ENCODE data around the gene ADAMTS12.

DNA sequence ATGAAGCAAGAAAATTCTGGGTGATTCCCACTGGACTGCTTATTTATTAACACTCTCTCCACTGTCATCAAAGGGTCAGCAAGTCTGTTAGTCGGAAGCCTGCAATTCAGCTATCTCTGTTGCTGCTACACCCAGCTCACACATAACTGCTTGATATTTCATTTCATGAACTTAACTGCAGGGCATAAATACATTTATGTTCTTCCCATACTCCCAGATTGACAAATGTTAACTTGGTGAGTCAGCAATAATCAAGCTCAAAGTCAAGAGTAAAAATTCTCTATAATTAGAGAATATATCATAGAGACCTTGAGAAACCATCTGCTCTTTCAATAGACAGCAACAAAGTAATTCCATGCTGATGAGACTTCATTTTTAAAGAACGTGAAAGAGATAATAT lies 198.8 kb downstream of the ADAMTS12 start:
- TF ChIP-seq, protein P1, sequence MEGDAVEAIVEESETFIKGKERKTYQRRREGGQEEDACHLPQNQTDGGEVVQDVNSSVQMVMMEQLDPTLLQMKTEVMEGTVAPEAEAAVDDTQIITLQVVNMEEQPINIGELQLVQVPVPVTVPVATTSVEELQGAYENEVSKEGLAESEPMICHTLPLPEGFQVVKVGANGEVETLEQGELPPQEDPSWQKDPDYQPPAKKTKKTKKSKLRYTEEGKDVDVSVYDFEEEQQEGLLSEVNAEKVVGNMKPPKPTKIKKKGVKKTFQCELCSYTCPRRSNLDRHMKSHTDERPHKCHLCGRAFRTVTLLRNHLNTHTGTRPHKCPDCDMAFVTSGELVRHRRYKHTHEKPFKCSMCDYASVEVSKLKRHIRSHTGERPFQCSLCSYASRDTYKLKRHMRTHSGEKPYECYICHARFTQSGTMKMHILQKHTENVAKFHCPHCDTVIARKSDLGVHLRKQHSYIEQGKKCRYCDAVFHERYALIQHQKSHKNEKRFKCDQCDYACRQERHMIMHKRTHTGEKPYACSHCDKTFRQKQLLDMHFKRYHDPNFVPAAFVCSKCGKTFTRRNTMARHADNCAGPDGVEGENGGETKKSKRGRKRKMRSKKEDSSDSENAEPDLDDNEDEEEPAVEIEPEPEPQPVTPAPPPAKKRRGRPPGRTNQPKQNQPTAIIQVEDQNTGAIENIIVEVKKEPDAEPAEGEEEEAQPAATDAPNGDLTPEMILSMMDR (conservative IDR thresholded peaks at IDR 0.05; ENCODE audit: low read depth in 2 of 2): no peak
- no peak for TF ChIP-seq JUNB (IDR thresholded peaks at IDR 0.05; ENCODE audit: unreplicated experiment)
- no peak for TF ChIP-seq EZH2phosphoT487 (IDR thresholded peaks at IDR 0.05; ENCODE audit: unreplicated experiment)
- TF ChIP-seq, protein P2, sequence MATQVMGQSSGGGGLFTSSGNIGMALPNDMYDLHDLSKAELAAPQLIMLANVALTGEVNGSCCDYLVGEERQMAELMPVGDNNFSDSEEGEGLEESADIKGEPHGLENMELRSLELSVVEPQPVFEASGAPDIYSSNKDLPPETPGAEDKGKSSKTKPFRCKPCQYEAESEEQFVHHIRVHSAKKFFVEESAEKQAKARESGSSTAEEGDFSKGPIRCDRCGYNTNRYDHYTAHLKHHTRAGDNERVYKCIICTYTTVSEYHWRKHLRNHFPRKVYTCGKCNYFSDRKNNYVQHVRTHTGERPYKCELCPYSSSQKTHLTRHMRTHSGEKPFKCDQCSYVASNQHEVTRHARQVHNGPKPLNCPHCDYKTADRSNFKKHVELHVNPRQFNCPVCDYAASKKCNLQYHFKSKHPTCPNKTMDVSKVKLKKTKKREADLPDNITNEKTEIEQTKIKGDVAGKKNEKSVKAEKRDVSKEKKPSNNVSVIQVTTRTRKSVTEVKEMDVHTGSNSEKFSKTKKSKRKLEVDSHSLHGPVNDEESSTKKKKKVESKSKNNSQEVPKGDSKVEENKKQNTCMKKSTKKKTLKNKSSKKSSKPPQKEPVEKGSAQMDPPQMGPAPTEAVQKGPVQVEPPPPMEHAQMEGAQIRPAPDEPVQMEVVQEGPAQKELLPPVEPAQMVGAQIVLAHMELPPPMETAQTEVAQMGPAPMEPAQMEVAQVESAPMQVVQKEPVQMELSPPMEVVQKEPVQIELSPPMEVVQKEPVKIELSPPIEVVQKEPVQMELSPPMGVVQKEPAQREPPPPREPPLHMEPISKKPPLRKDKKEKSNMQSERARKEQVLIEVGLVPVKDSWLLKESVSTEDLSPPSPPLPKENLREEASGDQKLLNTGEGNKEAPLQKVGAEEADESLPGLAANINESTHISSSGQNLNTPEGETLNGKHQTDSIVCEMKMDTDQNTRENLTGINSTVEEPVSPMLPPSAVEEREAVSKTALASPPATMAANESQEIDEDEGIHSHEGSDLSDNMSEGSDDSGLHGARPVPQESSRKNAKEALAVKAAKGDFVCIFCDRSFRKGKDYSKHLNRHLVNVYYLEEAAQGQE (IDR thresholded peaks at IDR 0.05; ENCODE audit: unreplicated experiment): no peak
- no peak for TF ChIP-seq STAT1 (IDR thresholded peaks at IDR 0.05; ENCODE audit: unreplicated experiment)

All from GM23338 (cell line).